PC-9 (cell line): Measurements from ENCODE around the gene SUPT5H. TPM values are rescaled to one million over a fixed set of nuclear protein-coding genes. Genes with fewer than 3 reads are reported as not detected.

ENCODE experiments used
- BruUV-seq: library from RNA; stranded (reverse); fragments of 400-500 nt; replicated peaks from 2 replicates; lab custom pipeline; 2021; lab: Mats Ljungman, UMichigan
- CTCF ChIA-PET: fragments of 300-600 bp; sonication (Branson Sonifier 250); formaldehyde crosslinking; loops from one replicate; lab custom pipeline; 2022; ENCODE audit warnings: antibody characterized with exemption; lab: Charles Lee
- POLR2A ChIA-PET: fragments of 300-600 bp; sonication (Branson Sonifier 250); formaldehyde crosslinking; loops from one replicate; lab custom pipeline; 2022; ENCODE audit warnings: antibody characterized with exemption; ENCODE audit not compliant: unreplicated experiment; lab: Charles Lee
- DNase-seq, 2 experiments: peaks; one replicate each; pipeline versions ENCODE4 v3.0.0 to v3.0.0-alpha.2; 2015 to 2022; ENCODE audit warnings: mixed read lengths in 1 of 2
- H2AFZ ChIP-seq: fragments of 200-600 bp; sonication (generic); 2 replicates; pipeline ENCODE4 v1.8.1; 2017; ENCODE audit warnings: antibody characterized with exemption
- H3F3A ChIP-seq: fragments of 200-600 bp; sonication (generic); 2 replicates; pipeline ENCODE4 v1.8.1; 2017; ENCODE audit warnings: antibody characterized with exemption, mild to moderate bottlenecking, low read depth; ENCODE audit not compliant: insufficient read depth
- H3K27ac ChIP-seq: fragments of 200-600 bp; sonication (generic); 2 replicates; pipeline ENCODE4 v1.6.1; 2016; ENCODE audit warnings: mixed run types
- H3K27me3 ChIP-seq: fragments of 200-600 bp; sonication (generic); 2 replicates; pipeline ENCODE4 v1.6.1; 2016; ENCODE audit warnings: low read depth, mixed run types; ENCODE audit not compliant: insufficient read depth
- H3K36me3 ChIP-seq: fragments of 200-600 bp; sonication (generic); 2 replicates; pipeline ENCODE4 v1.6.1; 2016; ENCODE audit warnings: low read depth, mixed run types
- H3K4me1 ChIP-seq: fragments of 200-600 bp; sonication (generic); replicated peaks from 2 replicates; pipeline ENCODE4 v1.6.1; 2016; ENCODE audit warnings: mixed run types; ENCODE audit not compliant: insufficient read depth
- H3K4me2 ChIP-seq: fragments of 200-600 bp; sonication (generic); 2 replicates; pipeline ENCODE4 v1.6.1; 2017; ENCODE audit warnings: mixed run types
- H3K4me3 ChIP-seq: fragments of 200-600 bp; sonication (generic); 2 replicates; pipeline ENCODE4 v1.6.1; 2016; ENCODE audit warnings: mixed run types
- H3K79me2 ChIP-seq: fragments of 200-600 bp; sonication (generic); 2 replicates; pipeline ENCODE4 v1.6.1; 2017; ENCODE audit warnings: low read depth, mixed run types
- H3K9me2 ChIP-seq: fragments of 200-600 bp; sonication (generic); 2 replicates; pipeline ENCODE4 v1.8.1; 2017; ENCODE audit warnings: mild to moderate bottlenecking; ENCODE audit not compliant: insufficient read depth
- H3K9me3 ChIP-seq: fragments of 200-600 bp; sonication (generic); 2 replicates; pipeline ENCODE4 v1.8.1; 2016; ENCODE audit warnings: low read depth; ENCODE audit not compliant: insufficient read depth
- H4K20me1 ChIP-seq: fragments of 200-600 bp; sonication (generic); 2 replicates; pipeline ENCODE4 v1.8.1; 2017; ENCODE audit not compliant: insufficient read depth
- CTCF ChIP-seq: fragments of 200-600 bp; sonication (generic); conservative IDR thresholded peaks from 2 replicates; pipeline ENCODE4 v1.6.1; 2017; ENCODE audit warnings: mixed run types, antibody characterized with exemption, mild to moderate bottlenecking, moderate library complexity
- EZH2 ChIP-seq: fragments of 200-600 bp; sonication (generic); IDR thresholded peaks from 2 replicates; pipeline ENCODE4 v1.8.0; 2017; ENCODE audit warnings: antibody characterized with exemption, low read depth
- intact Hi-C: fragments of 100-400 bp; cut with micrococcal nuclease; formaldehyde crosslinking; loops from one replicate; pipeline ENCODE4 v1.10.0; 2022; ENCODE audit not compliant: unreplicated experiment
- total RNA-seq: library from RNA; stranded (reverse); gene quantifications from 2 replicates; pipeline ENCODE4 v1.2.3, GENCODE V29; 2021

Gene SUPT5H
- total RNA-seq, 1 experiment from 2014 or later = 118 TPM

GRCh38 chr19:39469567-39469966, 24.2 kb downstream of the SUPT5H start:
- ChIA-PET CTCF (no interaction called here), POLR2A (no interaction called here)
- H3K4me1 ChIP-seq = no peaks in the 10 kb centered on the region
- no peaks in the 10 kb centered on the region for H3K79me2 ChIP-seq
- H3K4me3 ChIP-seq = no peak overlapping the region
- intact Hi-C loops = no loop called here
- peaks cover 3% of the 10 kb centered on the region; the same call in 1 of the 2 replicates for H4K20me1 ChIP-seq
- H3F3A ChIP-seq = no peaks in the 10 kb centered on the region
- H3K27ac ChIP-seq = no peak overlapping the region
- 0 out of 2 replicates have a peak, but pooled peaks cover 16% of the 10 kb centered on the region for H3K36me3 ChIP-seq
- no TSS peak for BruUV-seq
- H3K4me2 ChIP-seq = no peak overlapping the region
- no peaks in the 10 kb centered on the region for H3K9me3 ChIP-seq
- H3K27me3 ChIP-seq = no peaks in the 10 kb centered on the region
- no peak for DNase-seq
- no peaks in the 10 kb centered on the region for H3K9me2 ChIP-seq
- no peak overlapping the region for H2AFZ ChIP-seq
- TF ChIP-seq EZH2 (no peak), CTCF (no peak)

- H3K79me2 ChIP-seq = no peaks in the 10 kb centered on the region
- H3K4me2 ChIP-seq = no peak overlapping the region
- no peaks in the 10 kb centered on the region for H3K27me3 ChIP-seq
- no TSS peak for BruUV-seq
- CTCF ChIA-PET = no interaction called here
- intact Hi-C loops = no loop called here
- H3K4me1 ChIP-seq = no peaks in the 10 kb centered on the region
- H3K36me3 ChIP-seq = 0 out of 2 replicates have a peak, but pooled peaks cover 19% of the 10 kb centered on the region
- DNase-seq = no peak
- H3F3A ChIP-seq = no peaks in the 10 kb centered on the region
- no peak for TF ChIP-seq EZH2
- H3K9me3 ChIP-seq = no peaks in the 10 kb centered on the region
- no peak overlapping the region for H2AFZ ChIP-seq
- no peak overlapping the region for H3K27ac ChIP-seq
- H4K20me1 ChIP-seq = peaks cover 3% of the 10 kb centered on the region; the same call in 1 of the 2 replicates
- H3K9me2 ChIP-seq = no peaks in the 10 kb centered on the region
- H3K4me3 ChIP-seq = no peak overlapping the region
- POLR2A ChIA-PET = no interaction called here
Observed at GRCh38 chr19:39470724-39471339, 25.4 kb downstream of the SUPT5H start.

- Histone ChIP-seq H2AFZ (no peak overlapping the region), H3K27ac (no peak overlapping the region), H3K79me2 (no peaks in the 10 kb centered on the region), H4K20me1 (peaks cover 3% of the 10 kb centered on the region; the same call in 1 of the 2 replicates), H3K4me1 (no peaks in the 10 kb centered on the region), H3K27me3 (no peaks in the 10 kb centered on the region), H3F3A (no peaks in the 10 kb centered on the region), H3K9me3 (no peaks in the 10 kb centered on the region), H3K9me2 (no peaks in the 10 kb centered on the region), H3K4me2 (no peak overlapping the region), H3K36me3 (0 out of 2 replicates have a peak, but pooled peaks cover 19% of the 10 kb centered on the region), H3K4me3 (no peak overlapping the region)
- BruUV-seq = no TSS peak
- TF ChIP-seq CTCF (no peak), EZH2 (no peak)
- CTCF ChIA-PET = no interaction called here
- intact Hi-C loops = no loop called here
- no peak for DNase-seq
- POLR2A ChIA-PET = no interaction called here
Observed at GRCh38 chr19:39471756-39472536, 26.6 kb downstream of the SUPT5H start.
